HCT116 (cell line): ENCODE measurements around the gene SRCAP. TPM values are rescaled to one million over a fixed set of nuclear protein-coding genes. Genes with fewer than 3 reads are reported as not detected.

ENCODE experiments used
- ATAC-seq: fragments of 200-7000 bp; cut with Tn5 transposase; 2 replicates; pipeline ENCODE4 v1.9.1; 2020; ENCODE audit warnings: mild to moderate bottlenecking, moderate library complexity
- BruUV-seq: library from RNA; stranded (reverse); fragments of 400-500 nt; replicated peaks from 2 replicates; lab custom pipeline; 2021; lab: Mats Ljungman, UMichigan
- CTCF ChIA-PET: fragments of 300-600 bp; sonication (Branson Sonifier 250); formaldehyde crosslinking; loops from one replicate; lab custom pipeline; 2021; ENCODE audit warnings: antibody characterized with exemption; lab: Charles Lee
- POLR2A ChIA-PET: fragments of 300-600, 350-600 bp; sonication (Branson Sonifier 250); formaldehyde crosslinking; loops from one replicate; lab custom pipeline; 2021; ENCODE audit warnings: antibody characterized with exemption; lab: Charles Lee
- RAD21 ChIA-PET, 2 experiments: fragments of 300-600 bp; sonication (Branson Sonifier 250); formaldehyde crosslinking; loops; one replicate each; lab custom pipeline; 2023; ENCODE audit warnings: low total read pairs in 2 of 2; ENCODE audit not compliant: uncharacterized antibody in 2 of 2, unreplicated experiment in 2 of 2, low non-redundant PET in 1 of 2; lab: Charles Lee
- DNase-seq: peaks from one replicate; pipeline ENCODE4 v3.0.0-alpha.2; 2010; ENCODE audit warnings: low read depth, low spot score
- H2AFZ ChIP-seq: fragments of 200-600 bp; shearing (Covaris generic), sonication (generic); 2 replicates; pipeline ENCODE4 v1.6.1; 2017; ENCODE audit warnings: low read depth, mixed run types, mixed read lengths, antibody characterized with exemption, low read length; ENCODE audit not compliant: poor library complexity, severe bottlenecking
- H3K27ac ChIP-seq: 2 replicates; pipeline ENCODE4 v1.5.1; 2012; ENCODE audit warnings: low read depth, low read length
- H3K27me3 ChIP-seq: fragments of 200-600 bp; sonication (generic); 2 replicates; pipeline ENCODE4 v1.6.1; 2016; ENCODE audit warnings: mixed run types, low read length, mixed read lengths; ENCODE audit not compliant: insufficient read depth
- H3K36me3 ChIP-seq, 2 experiments: fragments of 200-500 bp in 1 of 2; fragments of 200-600 bp in 1 of 2; sonication (Bioruptor generic) in 1 of 2; sonication (generic) in 1 of 2; 2 replicates each; pipeline versions ENCODE4 v1.5.1 to v1.6.1; 2014 to 2016; ENCODE audit warnings: low read length in 2 of 2, inconsistent platforms in 1 of 2, mixed read lengths in 1 of 2, mixed run types in 1 of 2; ENCODE audit not compliant: insufficient read depth in 2 of 2, control insufficient read depth in 1 of 2
- H3K4me1 ChIP-seq, 2 experiments: fragments of 200-600 bp in 1 of 2; sonication (generic) in 1 of 2; 2 replicates each; pipeline versions ENCODE4 v1.5.1 to v1.6.1; 2012 to 2017; ENCODE audit warnings: low read length in 2 of 2, inconsistent platforms in 1 of 2, mild to moderate bottlenecking in 1 of 2, mixed read lengths in 1 of 2, mixed run types in 1 of 2, moderate library complexity in 1 of 2; ENCODE audit not compliant: insufficient read depth in 2 of 2, control insufficient read depth in 1 of 2
- H3K4me2 ChIP-seq: fragments of 200-600 bp; sonication (generic); 2 replicates; pipeline ENCODE4 v1.6.1; 2017; ENCODE audit warnings: mixed run types, low read length, mixed read lengths
- H3K4me3 ChIP-seq, 2 experiments: fragments of 200-600 bp in 1 of 2; sonication (generic) in 1 of 2; replicated peaks in 1 of 2; 2 replicates each; pipeline ENCODE4 v1.5.1; 2011 to 2016; ENCODE audit warnings: low read length in 2 of 2, control low read depth in 1 of 2, low read depth in 1 of 2, mild to moderate bottlenecking in 1 of 2, mixed read lengths in 1 of 2, mixed run types in 1 of 2
- H3K79me2 ChIP-seq: fragments of 200-600 bp; sonication (generic); 2 replicates; pipeline ENCODE4 v1.6.1; 2017; ENCODE audit warnings: mild to moderate bottlenecking, mixed run types, low read length, moderate library complexity, mixed read lengths; ENCODE audit not compliant: insufficient read depth
- H3K9ac ChIP-seq: fragments of 200-600 bp; sonication (generic); 2 replicates; pipeline ENCODE4 v1.6.1; 2016; ENCODE audit warnings: low read length, mixed read lengths
- H3K9me2 ChIP-seq: fragments of 200-600 bp; sonication (generic), shearing (Covaris generic); 2 replicates; pipeline ENCODE4 v1.6.1; 2017; ENCODE audit warnings: mixed run types, mild to moderate bottlenecking, moderate library complexity; ENCODE audit not compliant: insufficient read depth
- H3K9me3 ChIP-seq, 2 experiments: fragments of 200-500 bp in 1 of 2; fragments of 200-600 bp in 1 of 2; sonication (Bioruptor generic) in 1 of 2; sonication (generic) in 1 of 2; 2 replicates each; pipeline ENCODE4 v1.6.1; 2014 to 2017; ENCODE audit warnings: low read length in 2 of 2, mixed read lengths in 2 of 2, inconsistent platforms in 1 of 2, low read depth in 1 of 2, mild to moderate bottlenecking in 1 of 2, mixed run types in 1 of 2, moderate library complexity in 1 of 2; ENCODE audit not compliant: control insufficient read depth in 1 of 2, insufficient read depth in 1 of 2
- H4K20me1 ChIP-seq: fragments of 200-600 bp; sonication (generic), shearing (Covaris generic); 2 replicates; pipeline ENCODE4 v1.6.1; 2017; ENCODE audit warnings: mixed run types, mild to moderate bottlenecking, moderate library complexity; ENCODE audit not compliant: insufficient read depth
- SP1 ChIP-seq: IDR thresholded peaks from 2 replicates; pipeline ENCODE4 v1.6.1; 2012; ENCODE audit warnings: low read depth
- TCF7L2 ChIP-seq: IDR thresholded peaks from 2 replicates; pipeline ENCODE4 v1.7.0; 2011; ENCODE audit warnings: borderline replicate concordance, inconsistent platforms; ENCODE audit not compliant: insufficient read depth, insufficient read length; ENCODE audit errors: extremely low read depth
- ZBTB33 ChIP-seq: IDR thresholded peaks from 2 replicates; pipeline ENCODE4 v1.6.1; 2011; ENCODE audit warnings: mild to moderate bottlenecking, low read length, moderate library complexity; ENCODE audit not compliant: insufficient replicate concordance; ENCODE audit errors: extremely low read depth
- ZFX ChIP-seq: fragments of 450-650 bp; IDR thresholded peaks from 2 replicates; pipeline ENCODE4 v1.6.1; 2017
- intact Hi-C: fragments of 100-400 bp; cut with micrococcal nuclease; formaldehyde crosslinking; loops from 2 replicates; pipeline ENCODE4 v1.10.0; 2022
- total RNA-seq: library from RNA; stranded (reverse); gene quantifications from one replicate; pipeline ENCODE4 v1.2.1, GENCODE V29; 2021; ENCODE audit not compliant: unreplicated experiment
- TF ChIP-seq, protein P1 (sequence below): IDR thresholded peaks from 2 replicates; pipeline ENCODE4 v1.6.1; 2012
- TF ChIP-seq, protein P2 (sequence below): IDR thresholded peaks from 2 replicates; pipeline ENCODE4 v1.6.1; 2012

SRCAP gene
- total RNA-seq, 1 experiment from 2014 or later = 59.6 TPM

- H3K79me2 ChIP-seq = peaks cover 10% of the 10 kb centered on the region; the same call in 1 of the 2 replicates
- ChIA-PET POLR2A (no interaction called here), CTCF (no interaction called here), RAD21 (no interaction called here)
- H3K36me3 ChIP-seq = peaks cover 51 to 70% of the 10 kb centered on the region in 2 experiments
- H3K4me1 ChIP-seq = no peaks in the 10 kb centered on the region
- H2AFZ ChIP-seq = no peak overlapping the region
- TF ChIP-seq ZBTB33 (no peak), TCF7L2 (no peak), ZFX (no peak), SP1 (no peak)
- TF ChIP-seq, protein P1, sequence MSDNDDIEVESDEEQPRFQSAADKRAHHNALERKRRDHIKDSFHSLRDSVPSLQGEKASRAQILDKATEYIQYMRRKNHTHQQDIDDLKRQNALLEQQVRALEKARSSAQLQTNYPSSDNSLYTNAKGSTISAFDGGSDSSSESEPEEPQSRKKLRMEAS = no peak
- TF ChIP-seq, protein P2, sequence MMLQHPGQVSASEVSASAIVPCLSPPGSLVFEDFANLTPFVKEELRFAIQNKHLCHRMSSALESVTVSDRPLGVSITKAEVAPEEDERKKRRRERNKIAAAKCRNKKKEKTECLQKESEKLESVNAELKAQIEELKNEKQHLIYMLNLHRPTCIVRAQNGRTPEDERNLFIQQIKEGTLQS = no peak
- H3K9me3 ChIP-seq = no peaks in the 10 kb centered on the region
- no peak overlapping the region for H3K9ac ChIP-seq
- H3K9me2 ChIP-seq = no peaks in the 10 kb centered on the region
- no peaks in the 10 kb centered on the region for H4K20me1 ChIP-seq
- no TSS peak for BruUV-seq
- no peak overlapping the region for H3K4me3 ChIP-seq
- no peak overlapping the region for H3K4me2 ChIP-seq
- intact Hi-C loops = no loop called here
- H3K27ac ChIP-seq = no peak overlapping the region
- no peak for DNase-seq
- H3K27me3 ChIP-seq = no peaks in the 10 kb centered on the region
- no peak for ATAC-seq
Measured at GRCh38 chr16:30769379-30770089, 70.6 kb downstream of the SRCAP start.
